COR-L47 (cell line): ENCODE results near the gene DOCK9.

Experiments used
- DNase-seq: peaks from one replicate; lab custom pipeline; 2025; lab: John Stamatoyannopoulos, UW

The DOCK9 gene

DNA sequence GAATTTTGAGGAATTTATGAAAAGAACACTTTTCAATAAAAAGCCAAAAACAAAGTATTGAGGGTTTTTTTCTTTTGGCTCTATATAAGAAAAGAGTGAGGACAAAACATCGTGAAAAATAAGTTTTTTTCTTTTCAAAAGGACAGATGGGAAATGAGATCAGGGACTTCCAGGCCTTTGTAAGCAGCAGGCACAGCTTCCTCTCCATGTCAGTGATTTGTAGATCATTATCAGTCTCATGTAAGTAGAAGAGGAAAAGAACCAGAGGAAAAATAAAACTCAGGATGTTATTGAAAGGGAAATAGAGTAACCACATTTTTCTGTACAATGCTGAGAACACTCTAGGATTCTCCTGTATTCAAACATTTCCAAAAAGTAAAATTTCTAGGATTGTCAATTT is 29.9 kb downstream of the DOCK9 start:
- DNase-seq: no peak

- DNase-seq: no peak
Observed at GRCh38 chr13:98945863-98946605, 31.8 kb downstream of the DOCK9 start.

- DNase-seq: no peak
Observed at GRCh38 chr13:98944336-98944735, 33.5 kb downstream of the DOCK9 start.

DNA sequence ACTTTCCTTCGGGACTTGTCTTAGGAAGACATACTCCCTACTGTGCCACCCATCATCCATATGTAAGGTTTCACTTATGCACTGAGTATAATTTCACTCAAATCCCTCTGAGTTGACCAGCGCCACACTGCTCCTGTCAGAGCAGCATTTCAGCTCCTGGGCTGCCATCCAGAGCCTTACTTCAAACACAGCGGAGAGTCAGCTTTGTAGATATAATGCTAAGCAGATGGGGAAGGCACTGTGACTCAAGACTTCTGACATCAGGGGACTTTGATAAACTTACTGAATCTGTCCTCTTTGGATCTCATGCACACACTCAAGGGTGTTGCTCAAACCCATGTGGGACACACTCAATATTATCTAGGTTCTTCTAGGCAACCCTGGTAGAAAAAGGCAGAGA is 34.9 kb downstream of the DOCK9 start:
- no peak for DNase-seq

GRCh38 chr13:98942485-98942884 is 35.4 kb downstream of the DOCK9 start:
- no peak for DNase-seq

DNA sequence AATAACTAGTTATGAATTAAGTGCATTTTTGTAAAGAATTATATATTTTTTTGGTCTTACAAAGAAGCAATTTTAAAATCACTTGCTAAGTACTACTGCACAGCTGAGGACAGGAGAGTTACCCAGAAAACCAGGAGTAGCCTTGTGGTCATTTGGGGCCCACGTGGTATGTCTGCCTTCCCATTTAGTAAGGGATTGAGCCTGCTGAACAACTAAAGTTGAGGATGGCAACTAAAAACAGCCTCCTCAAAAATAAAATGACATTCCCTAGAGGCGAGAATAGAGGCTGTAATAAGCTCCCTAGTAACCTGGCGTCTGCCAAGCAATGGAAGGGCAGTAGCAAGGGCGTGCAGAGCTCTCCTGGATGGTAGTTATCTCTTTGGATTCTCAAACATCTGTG is 36.3 kb downstream of the DOCK9 start:
- no peak for DNase-seq

- no peak for DNase-seq
Observed at GRCh38 chr13:98941126-98941525, 36.7 kb downstream of the DOCK9 start.

- DNase-seq: no peak
Observed at GRCh38 chr13:98940325-98941001, 37.4 kb downstream of the DOCK9 start.

DNA sequence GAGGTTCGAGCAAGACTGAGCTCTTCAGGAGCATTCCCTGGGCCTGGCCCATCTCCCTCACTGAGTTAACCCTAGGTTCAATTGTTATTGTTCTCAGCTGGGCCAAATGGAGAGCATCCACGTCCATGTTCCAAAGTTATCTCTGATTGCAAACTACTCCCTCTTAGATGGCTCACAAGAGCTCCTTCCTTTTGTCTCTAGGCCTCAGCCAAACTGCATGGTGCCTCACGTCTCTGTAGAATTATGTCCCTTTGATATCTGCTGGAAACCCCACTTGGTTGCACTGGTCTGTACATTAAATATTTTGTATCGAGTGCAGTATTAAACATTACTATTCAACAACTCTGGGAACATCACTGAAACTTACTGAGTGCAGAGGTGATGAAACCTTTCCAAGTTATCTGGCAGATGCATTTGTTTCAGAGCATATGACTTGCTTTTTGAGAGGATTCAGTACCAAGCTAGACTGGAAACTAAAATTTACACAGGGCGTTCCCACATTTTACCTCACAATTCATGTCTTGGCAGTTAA is 38.1 kb downstream of the DOCK9 start:
- DNase-seq: no peak

- DNase-seq: no peak
Observed at GRCh38 chr13:98938801-98939200, 39.1 kb downstream of the DOCK9 start.

DNA sequence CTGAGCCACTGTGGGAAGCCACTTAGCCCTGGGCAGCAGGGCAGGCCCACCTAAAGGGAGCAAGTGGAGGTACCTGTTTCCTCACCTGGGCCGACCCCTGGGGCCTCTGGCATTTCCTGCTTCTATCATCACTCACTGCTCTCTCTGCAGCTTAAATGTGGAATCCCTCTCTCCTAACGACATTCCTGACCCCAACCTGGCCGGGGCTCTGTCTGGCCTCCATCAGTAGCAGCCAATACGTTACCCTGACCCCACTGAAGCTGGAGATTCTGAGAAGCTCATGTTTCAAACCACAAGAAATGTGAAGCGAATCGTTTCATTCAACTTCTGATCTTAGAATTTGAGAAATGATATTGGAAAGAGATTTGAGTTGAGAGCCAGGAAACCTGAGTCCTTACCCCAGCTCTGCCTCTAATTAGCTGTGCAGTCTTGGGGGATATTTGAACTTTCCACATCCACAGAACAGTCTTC is 39.9 kb downstream of the DOCK9 start:
- no peak for DNase-seq

DNA sequence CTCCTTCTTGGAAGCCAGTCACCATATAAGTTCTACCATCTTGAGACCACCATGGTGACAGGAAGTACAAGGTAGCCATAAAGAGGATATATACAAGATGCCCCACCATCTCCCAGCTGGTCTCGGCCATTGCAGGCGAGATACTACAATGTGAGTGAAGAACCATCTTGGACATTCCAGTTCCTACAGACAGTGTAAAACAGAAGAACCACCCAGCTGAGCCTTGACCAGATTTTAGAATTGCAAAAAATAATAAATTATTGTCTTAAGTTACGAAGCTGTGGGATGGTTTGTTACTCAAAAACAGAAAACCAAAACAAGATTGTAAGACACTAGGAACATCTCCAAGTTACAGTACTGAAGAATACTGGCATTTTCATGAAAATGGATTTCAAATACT is 43.6 kb downstream of the DOCK9 start:
- no peak for DNase-seq

- no peak for DNase-seq
Observed at GRCh38 chr13:98930151-98930591, 47.7 kb downstream of the DOCK9 start.

DNA sequence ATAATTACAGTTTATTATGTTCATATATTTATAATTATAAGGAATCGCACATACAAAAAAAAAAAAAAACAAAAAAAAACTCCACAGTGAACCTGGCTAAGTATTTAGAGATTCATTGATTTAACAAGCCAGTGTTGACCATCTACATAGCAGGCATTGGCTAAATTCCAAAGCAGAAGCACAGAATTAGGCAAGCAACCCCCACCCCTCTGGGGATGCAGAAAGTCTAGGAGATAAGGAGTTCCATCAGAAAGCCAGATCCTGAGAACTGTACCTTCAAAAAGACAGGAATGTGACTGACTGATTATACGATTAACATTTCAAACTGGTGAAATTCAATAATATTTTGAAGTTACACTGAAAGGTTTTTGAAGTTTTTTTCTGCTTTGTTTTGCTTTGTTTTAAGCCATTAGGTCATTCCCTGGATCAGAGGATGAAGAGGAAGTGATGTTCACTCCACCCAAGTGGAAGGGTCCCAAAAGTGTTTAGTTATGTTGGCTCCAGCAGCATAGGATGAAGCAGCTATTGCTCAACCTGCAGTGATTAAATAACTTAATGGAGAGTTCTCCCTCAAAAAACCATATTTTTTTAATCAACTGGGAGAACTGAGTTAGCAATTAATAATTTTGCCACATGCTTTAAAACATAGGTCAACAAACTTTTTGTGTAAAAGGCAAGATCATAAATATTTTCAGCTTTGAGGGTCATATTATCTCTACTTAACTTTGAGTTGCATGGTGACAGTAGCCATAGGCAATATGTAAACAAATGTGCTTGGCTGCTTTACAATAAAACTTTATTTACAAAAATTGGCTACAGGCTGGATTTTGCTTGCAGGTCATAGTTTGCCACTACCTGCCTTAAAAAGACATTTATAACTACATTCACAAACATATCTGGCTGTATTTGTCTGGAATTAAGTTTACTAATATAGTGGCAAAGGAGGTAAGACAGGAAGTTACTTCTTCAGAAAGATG is 49.6 kb downstream of the DOCK9 start:
- DNase-seq: peak; percentile 28

GRCh38 chr13:98925949-98926348 is 51.9 kb downstream of the DOCK9 start:
- DNase-seq: no peak

DNA sequence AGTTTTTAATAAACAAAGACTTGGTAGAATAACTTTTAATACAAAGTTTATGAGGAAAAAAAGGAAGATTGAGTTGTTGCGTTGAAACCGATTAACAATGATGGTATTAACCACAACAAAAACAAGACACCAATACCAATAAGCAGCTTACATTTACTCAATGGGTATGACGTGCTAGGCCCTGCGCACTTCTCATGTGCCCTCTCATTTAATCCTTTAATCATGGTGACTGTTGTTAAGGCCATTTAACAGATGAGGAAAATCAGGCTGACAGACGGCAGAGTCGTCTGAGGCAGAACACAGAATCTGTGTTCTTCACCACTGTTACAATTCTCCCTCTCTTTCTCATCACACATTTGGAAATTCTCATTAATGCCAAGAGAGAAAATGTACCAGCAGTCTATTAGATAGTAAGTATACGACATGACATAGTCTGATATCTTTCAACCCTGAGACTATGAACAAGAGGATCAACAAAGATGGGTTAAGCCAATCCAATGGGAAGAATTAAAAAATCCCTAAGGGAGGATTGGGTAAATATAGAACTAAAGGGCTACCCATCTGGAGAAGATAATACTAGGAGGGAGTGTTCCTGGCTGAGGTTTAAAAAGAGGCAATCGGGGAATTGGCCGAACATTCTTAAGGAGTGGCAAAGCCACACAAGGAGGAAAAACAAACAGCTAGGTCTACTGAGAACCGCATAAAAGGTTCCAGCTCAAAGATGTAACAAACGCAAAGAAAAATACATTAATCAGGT is 54.0 kb downstream of the DOCK9 start:
- DNase-seq: no peak

GRCh38 chr13:98922306-98922705 is 55.6 kb downstream of the DOCK9 start:
- no peak for DNase-seq

GRCh38 chr13:98921786-98922185 is 56.1 kb downstream of the DOCK9 start:
- DNase-seq: no peak

GRCh38 chr13:98921015-98921580 is 56.8 kb downstream of the DOCK9 start:
- no peak for DNase-seq

GRCh38 chr13:98919566-98919965 is 58.3 kb downstream of the DOCK9 start:
- no peak for DNase-seq

DNA sequence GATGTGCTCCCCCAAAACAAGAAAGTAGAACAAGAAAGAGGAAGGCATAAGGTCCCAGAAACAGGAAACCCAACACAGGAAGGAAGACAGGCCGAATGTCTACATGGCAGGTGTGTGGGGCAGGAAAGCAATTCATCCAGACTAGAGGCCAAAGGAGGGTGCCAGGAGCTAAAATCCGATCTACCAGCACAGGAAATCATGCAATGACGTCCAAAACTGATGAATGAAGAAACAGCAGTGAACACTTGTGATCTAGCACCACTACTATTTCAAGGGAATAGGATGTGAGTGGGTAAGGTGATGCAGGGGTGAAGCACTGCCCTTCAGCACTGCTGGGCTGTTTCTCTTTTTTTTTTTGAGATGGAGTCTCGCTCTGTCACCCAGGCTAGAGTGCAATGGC is 59.1 kb downstream of the DOCK9 start:
- DNase-seq: no peak
